SU-DHL-6 (cell line): Measurements from ENCODE around the gene ZC3H7A.

Experiments used
- H2AFZ ChIP-seq: fragments of 200-600 bp; sonication (generic); 2 replicates; pipeline ENCODE4 v1.6.1; 2014; ENCODE audit warnings: low read depth, mild to moderate bottlenecking, moderate library complexity, mixed read lengths, antibody characterized with exemption, low read length; ENCODE audit not compliant: severe bottlenecking
- H3F3A ChIP-seq: fragments of 200-600 bp; shearing (Covaris generic); 2 replicates; pipeline ENCODE4 v1.6.0; 2016; ENCODE audit warnings: antibody characterized with exemption, mild to moderate bottlenecking; ENCODE audit not compliant: insufficient read depth
- H3K27ac ChIP-seq: fragments of 200-600 bp; sonication (generic); 2 replicates; pipeline ENCODE4 v1.5.1; 2016; ENCODE audit warnings: low read depth, mild to moderate bottlenecking, low read length, moderate library complexity, mixed read lengths
- H3K27me3 ChIP-seq: fragments of 200-600 bp; sonication (generic), shearing (Covaris generic); 2 replicates; pipeline ENCODE4 v1.6.0; 2014; ENCODE audit warnings: mild to moderate bottlenecking, low read length
- H3K36me3 ChIP-seq: fragments of 200-600 bp; sonication (generic); 2 replicates; pipeline ENCODE4 v1.6.1; 2014; ENCODE audit warnings: mild to moderate bottlenecking, low read length, mixed read lengths
- H3K4me2 ChIP-seq: fragments of 300-600, 200-600 bp; shearing (Covaris generic), sonication (generic); 2 replicates; pipeline ENCODE4 v1.6.0; 2014; ENCODE audit warnings: low read length, low read depth, mild to moderate bottlenecking; ENCODE audit not compliant: poor library complexity, severe bottlenecking
- H3K4me3 ChIP-seq: fragments of 200-600 bp; sonication (generic); 2 replicates; pipeline ENCODE4 v1.5.1; 2014; ENCODE audit warnings: antibody characterized with exemption, low read length, mild to moderate bottlenecking, mixed read lengths; ENCODE audit not compliant: insufficient read depth, poor library complexity, severe bottlenecking
- H3K79me2 ChIP-seq: fragments of 200-600 bp; sonication (generic); 2 replicates; pipeline ENCODE4 v1.6.1; 2014; ENCODE audit warnings: mild to moderate bottlenecking, low read length, moderate library complexity; ENCODE audit not compliant: insufficient read depth
- H3K9ac ChIP-seq: fragments of 200-600 bp; sonication (generic); 2 replicates; pipeline ENCODE4 v1.7.0; 2014; ENCODE audit warnings: mild to moderate bottlenecking, low read length
- H3K9me2 ChIP-seq: fragments of 200-600 bp; sonication (generic); replicated peaks from 2 replicates; pipeline ENCODE4 v1.6.1; 2014; ENCODE audit warnings: low read length; ENCODE audit not compliant: insufficient read depth
- H3K9me3 ChIP-seq: fragments of 200-600 bp; sonication (generic); 2 replicates; pipeline ENCODE4 v1.6.1; 2014; ENCODE audit warnings: low read length, mixed read lengths; ENCODE audit not compliant: insufficient read depth
- H4K20me1 ChIP-seq: fragments of 200-600 bp; sonication (generic); 2 replicates; pipeline ENCODE4 v1.6.1; 2014; ENCODE audit warnings: low read depth, mild to moderate bottlenecking, antibody characterized with exemption, low read length, moderate library complexity, mixed read lengths
- CTCF ChIP-seq: fragments of 200-600 bp; sonication (generic); IDR thresholded peaks from one replicate; pipeline ENCODE4 v1.5.1; 2017; ENCODE audit warnings: antibody characterized with exemption, mild to moderate bottlenecking, low read length, moderate library complexity; ENCODE audit not compliant: insufficient read depth, poor library complexity, severe bottlenecking

The ZC3H7A gene

GRCh38 chr16:11705311-11706025 is 91.6 kb downstream of the ZC3H7A start:
- TF ChIP-seq CTCF = no peak
- Histone ChIP-seq H3K9me2 (no peaks in the 10 kb centered on the region), H2AFZ (no peak overlapping the region), H3K4me3 (no peak overlapping the region), H4K20me1 (no peaks in the 10 kb centered on the region), H3K36me3 (peaks cover 9% of the 10 kb centered on the region; the same call in 1 of the 2 replicates), H3K9ac (no peak overlapping the region), H3K27ac (no peak overlapping the region), H3K79me2 (peaks cover 16% of the 10 kb centered on the region), H3K9me3 (no peaks in the 10 kb centered on the region), H3F3A (peaks cover 3% of the 10 kb centered on the region; the same call in 1 of the 2 replicates), H3K27me3 (no peaks in the 10 kb centered on the region), H3K4me2 (no peak overlapping the region)
